ENCODE results near the gene C1S. TPM values are rescaled to one million over a fixed set of nuclear protein-coding genes. Genes with fewer than 3 reads are reported as not detected.
"Not testable (repeated sequence)": the region's sequence is repeated elsewhere in the genome, so short reads cannot be mapped to it uniquely, and the experiment has no call there.

C1S gene
- total RNA-seq (2021) (32.4 and 32.9 TPM in 2 replicates), Bru-seq, nascent RNA (percentile 39 among the genes with signal in this experiment), BruChase-seq, experiment 1, labeled RNA remaining after a 2-hour chase (percentile 61 among the genes with signal in this experiment), BruChase-seq, experiment 2, labeled RNA remaining after a 6-hour chase (percentile 50 among the genes with signal in this experiment)
- long read RNA-seq, transcript C1S-201 (12 exons, 2,972 nt): major isoform, 37 of 69 reads
- long read RNA-seq, transcript C1S-202 (12 exons, 2,635 nt): minor isoform, 23 of 69 reads
- long read RNA-seq, partial matches to known transcripts: 1 of 69 reads
- long read RNA-seq, other reads (novel, unspliced or antisense): 8 of 69 reads

DNA sequence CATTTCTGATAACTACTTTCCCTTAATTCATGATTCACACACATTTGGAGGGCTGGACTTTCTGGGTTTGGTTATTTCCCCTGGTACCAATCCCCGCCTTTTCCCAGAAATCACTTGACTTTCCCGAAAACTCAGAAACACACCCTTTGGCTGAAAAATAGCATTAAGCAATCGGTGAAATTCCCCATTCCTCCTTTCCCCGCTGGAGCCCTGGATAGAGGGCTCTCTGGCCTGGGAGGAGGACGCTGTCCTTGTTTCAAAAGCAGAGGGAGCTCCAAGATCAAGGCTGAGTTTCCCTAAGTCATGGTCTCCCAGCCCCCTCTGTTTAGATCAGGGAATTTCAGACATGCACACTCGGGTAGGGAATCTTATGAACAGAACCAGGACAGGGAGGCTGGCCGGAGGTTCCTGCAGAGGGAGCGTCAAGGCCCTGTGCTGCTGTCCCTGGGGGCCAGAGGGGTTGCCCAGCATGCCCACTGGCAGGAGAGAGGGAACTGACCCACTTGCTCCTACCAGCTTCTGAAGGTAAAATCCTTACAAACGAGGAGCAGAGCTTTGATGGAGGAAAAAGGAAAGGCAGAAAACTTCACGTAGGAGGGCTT, at the start of gene C1S:
Gene C1S (plus strand): TSS at position 366 of the 602 bp plus-strand sequence. CDS start 1,195 bp downstream, outside the sequence.
- no peaks in the 10 kb centered on the region; the same call in 1 of the 2 replicates for H3K9me2 ChIP-seq (ENCODE audit: insufficient read depth)
- no peak within 1 kb of the TSS for H3K27ac ChIP-seq
- H3K4me2 ChIP-seq: peak within 1 kb of the TSS; percentile 35
- DNase-seq: peak; percentile 68 to 69
- no peaks in the 10 kb centered on the region for H4K20me1 ChIP-seq (ENCODE audit: insufficient read depth)
- CTCF ChIA-PET: interaction anchor here (0.6 to 1.6 kb wide), 10 partner anchors 8 to 371 kb away, joined by 3 to 5 read pairs (median 4); partner anchors contain the start of gene ZNF384
- H3K79me2 ChIP-seq (ENCODE audit: low read depth): no peaks in the 10 kb centered on the region
- no peak within 1 kb of the TSS for H3K4me3 ChIP-seq
- H3K36me3 ChIP-seq (ENCODE audit: low read depth): no peaks in the 10 kb centered on the region
- POLR2A ChIA-PET (ENCODE audit: unreplicated experiment): interaction anchor here (0.5 to 0.7 kb wide), 4 partner anchors 9 to 134 kb away, joined by 3 to 4 read pairs (median 4); no protein-coding TSS in a partner anchor
- peaks cover 2% of the 10 kb centered on the region; the same call in 1 of the 2 replicates for H3K27me3 ChIP-seq (ENCODE audit: insufficient read depth, low read depth)
- intact Hi-C loops (cut with micrococcal nuclease; ENCODE audit: unreplicated experiment): loop anchor here (1.0 to 2.0 kb wide), 6 partner anchors 32 to 578 kb away; partner anchors contain the start of genes C1R and PEX5
- no peaks in the 10 kb centered on the region for H3F3A ChIP-seq (ENCODE audit: insufficient read depth, low read depth)
- peaks cover 16% of the 10 kb centered on the region; the same call in 1 of the 2 replicates for H3K4me1 ChIP-seq (replicated peaks; ENCODE audit: insufficient read depth)
- H2AFZ ChIP-seq: peak within 1 kb of the TSS; percentile 19; the same call in 1 of the 2 replicates
- no TSS peak for BruUV-seq (replicated peaks)
- H3K9me3 ChIP-seq (ENCODE audit: insufficient read depth, low read depth): no peaks in the 10 kb centered on the region
- no peak for TF ChIP-seq EZH2 (IDR thresholded peaks at IDR 0.05; ENCODE audit: low read depth)
- TF ChIP-seq CTCF (conservative IDR thresholded peaks at IDR 0.05): peak; percentile 73

GRCh38 chr12:7011398-7011797, 49.1 kb upstream of the C1S start:
- H3K36me3 ChIP-seq (ENCODE audit: low read depth); intact Hi-C loops (cut with micrococcal nuclease; ENCODE audit: unreplicated experiment); POLR2A ChIA-PET (ENCODE audit: unreplicated experiment); H2AFZ ChIP-seq; H3K9me2 ChIP-seq (ENCODE audit: insufficient read depth); DNase-seq; H3F3A ChIP-seq (ENCODE audit: insufficient read depth, low read depth); H3K27ac ChIP-seq; H3K27me3 ChIP-seq (ENCODE audit: insufficient read depth, low read depth); BruUV-seq (replicated peaks); H3K4me3 ChIP-seq; H4K20me1 ChIP-seq (ENCODE audit: insufficient read depth); H3K4me2 ChIP-seq; H3K9me3 ChIP-seq (ENCODE audit: insufficient read depth, low read depth): not testable (repeated sequence)
- Histone ChIP-seq H3K4me1 (replicated peaks; ENCODE audit: insufficient read depth) (peaks cover 17% of the 10 kb centered on the region), H3K79me2 (ENCODE audit: low read depth) (peaks cover 35% of the 10 kb centered on the region)
- CTCF ChIA-PET: interaction anchor here (0.8 to 1.2 kb wide), 2 partner anchors 12 to 144 kb away, joined by 3 to 4 read pairs; partner anchors contain the start of gene TPI1

- Histone ChIP-seq H3K27ac (no peak overlapping the region), H3K79me2 (ENCODE audit: low read depth) (peaks cover 42% of the 10 kb centered on the region), H3K4me1 (replicated peaks; ENCODE audit: insufficient read depth) (peaks cover 25% of the 10 kb centered on the region), H3K27me3 (ENCODE audit: insufficient read depth, low read depth) (no peaks in the 10 kb centered on the region), H4K20me1 (ENCODE audit: insufficient read depth) (no peaks in the 10 kb centered on the region), H3K4me2 (no peak overlapping the region), H3K4me3 (no peak overlapping the region), H3K36me3 (ENCODE audit: low read depth) (no peaks in the 10 kb centered on the region; the same call in 1 of the 2 replicates), H3F3A (ENCODE audit: insufficient read depth, low read depth) (no peaks in the 10 kb centered on the region), H3K9me2 (ENCODE audit: insufficient read depth) (no peaks in the 10 kb centered on the region; the same call in 1 of the 2 replicates), H3K9me3 (ENCODE audit: insufficient read depth, low read depth) (no peaks in the 10 kb centered on the region), H2AFZ (no peak overlapping the region)
- no peak for TF ChIP-seq CTCF (conservative IDR thresholded peaks at IDR 0.05)
- no peak for TF ChIP-seq EZH2 (IDR thresholded peaks at IDR 0.05; ENCODE audit: low read depth)
- ChIA-PET POLR2A (ENCODE audit: unreplicated experiment) (interaction anchor here (0.5 kb wide), 1 partner anchor 68 kb away, joined by 7 read pairs; no protein-coding TSS in a partner anchor), CTCF (interaction anchor here (0.8 kb wide), 1 partner anchor 13 kb away, joined by 4 read pairs; no protein-coding TSS in a partner anchor)
- DNase-seq: no peak
- no TSS peak for BruUV-seq (replicated peaks)
- intact Hi-C loops (cut with micrococcal nuclease; ENCODE audit: unreplicated experiment): no loop called here
Measured at GRCh38 chr12:7012024-7012607, 48.4 kb upstream of the C1S start.
